H1 (cell line): Measurements from ENCODE around the gene ZYG11B. TPM values are rescaled to one million over a fixed set of nuclear protein-coding genes. Genes with fewer than 3 reads are reported as not detected.

Source experiments
- RNF2 ChIP-seq: fragments of 200-900, 300-1000 bp; sonication (generic); IDR thresholded peaks from 2 replicates; pipeline ENCODE4 v1.7.1; 2016; ENCODE audit warnings: borderline replicate concordance, low read depth, mild to moderate bottlenecking, antibody characterized with exemption, low read length; ENCODE audit not compliant: poor library complexity, severe bottlenecking; ENCODE audit errors: missing control alignments
- polyA plus RNA-seq, 7 experiments: library from polyadenylated mRNA; depleted of rRNA in 3 of 7; stranded (reverse) in 5 of 7; unstranded in 2 of 7; fragments of >200 nt in 5 of 7; fragments of 200-250 nt in 2 of 7; gene quantifications; 1 replicate in 5 of 7; 2 replicates in 1 of 7; 4 replicates in 1 of 7; pipeline versions ENCODE4 v1.2.1 to v1.2.3, GENCODE V29; 2011 to 2013; ENCODE audit warnings: missing spikeins in 2 of 7, mixed read lengths in 2 of 7
- total RNA-seq: library from RNA; stranded (reverse); fragmentation: NEBNext Ultra II Directional; extraction: Animal tissue kit (Norgen Biotek cat#: 25700); gene quantifications from 2 replicates; pipeline ENCODE4 v1.2.1, GENCODE V29; 2021

Gene ZYG11B
- total and polyA plus RNA-seq, 2 of the 8 experiments (the other 6 are each of a cell fraction or from before 2014, with no cell fraction given) = 4.4 to 20.9 TPM

DNA sequence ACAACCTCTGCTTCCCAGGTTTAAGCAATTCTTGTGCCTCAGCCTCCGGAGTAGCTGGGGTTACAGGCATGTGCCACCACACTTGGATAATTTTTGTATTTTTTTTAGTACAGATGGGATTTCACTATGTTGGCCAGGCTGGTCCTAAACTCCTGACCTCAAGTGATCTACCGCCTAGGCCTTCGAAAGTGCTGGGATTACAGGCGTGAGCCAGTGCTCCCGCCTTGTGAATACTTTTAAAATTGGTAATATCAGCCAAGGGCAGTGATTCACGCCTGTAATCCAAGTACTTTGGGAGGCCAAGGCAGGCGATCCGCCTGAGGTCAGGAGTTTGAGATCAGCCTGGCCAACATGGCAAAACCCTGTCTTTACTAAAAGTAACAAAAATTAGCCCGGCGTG is 33.7 kb downstream of the ZYG11B start (continued):
- TF ChIP-seq RNF2 = no peak
